ENCODE results near the gene RHBDL3. TPM values are rescaled to one million over a fixed set of nuclear protein-coding genes. Genes with fewer than 3 reads are reported as not detected.

RHBDL3 gene
- total and polyA plus RNA-seq, 10 of the 15 experiments (the other 5 are each of a cell fraction or from before 2014, with no cell fraction given) = 0.04 to 0.24 (median 0.04) TPM; not detected in 5

- Histone ChIP-seq H4K20me1 (ENCODE audit: control insufficient read depth, insufficient read depth) (no peaks in the 10 kb centered on the region), H3K4me2 (ENCODE audit: control insufficient read depth, insufficient read depth) (no peak overlapping the region), H3K36me3 (ENCODE audit: control insufficient read depth in 2 of 2, insufficient read depth in 2 of 2, low read length in 1 of 2) (no peaks in the 10 kb centered on the region), H3K9ac (ENCODE audit: control insufficient read depth, insufficient read depth, low read length) (no peak overlapping the region), H3K4me1 (ENCODE audit: control insufficient read depth, insufficient read depth, low read length) (peaks cover 10% of the 10 kb centered on the region), H3K27ac (ENCODE audit: control insufficient read depth, insufficient read depth) (no peak overlapping the region), H3K9me3 (replicated peaks; ENCODE audit: control insufficient read depth, insufficient read depth, low read length) (no peaks in the 10 kb centered on the region), H2AFZ (ENCODE audit: control insufficient read depth, low read depth, low read length) (no peak overlapping the region), H3K79me2 (ENCODE audit: control insufficient read depth, insufficient read depth, low read length) (no peaks in the 10 kb centered on the region), H3K27me3 (replicated peaks in 1 of 2; ENCODE audit: control insufficient read depth in 2 of 2, insufficient read depth in 2 of 2, low read length in 1 of 2) (no peaks in the 10 kb centered on the region), H3K4me3 (no peak overlapping the region)
- SMC1A ChIA-PET (ENCODE audit: uncharacterized antibody, unreplicated experiment) = interaction anchor here (0.6 to 1.3 kb wide), 4 partner anchors 16 to 321 kb away, joined by 3 to 4 read pairs (median 3); no protein-coding TSS in a partner anchor
- in situ Hi-C loops (cut with MboI) (no loop called here), intact Hi-C loops (cut with micrococcal nuclease; ENCODE audit: unreplicated experiment) (no loop called here)
- no peak for TF ChIP-seq RB1 (IDR thresholded peaks at IDR 0.05; ENCODE audit: borderline replicate concordance)
- no peak for TF ChIP-seq MTA3 (IDR thresholded peaks at IDR 0.05; ENCODE audit: borderline replicate concordance, low read length)
- no peak for TF ChIP-seq SREBF1 (IDR thresholded peaks at IDR 0.05; ENCODE audit: low read length)
- no peak for TF ChIP-seq TCF3 (IDR thresholded peaks at IDR 0.05; ENCODE audit: borderline replicate concordance, insufficient read depth, low read depth, low read length)
- no peak for TF ChIP-seq TAF1 (IDR thresholded peaks at IDR 0.05; ENCODE audit: borderline replicate concordance, low read depth, low read length)
- TF ChIP-seq NR2C1 (IDR thresholded peaks at IDR 0.05) = no peak
- TF ChIP-seq, protein P1, sequence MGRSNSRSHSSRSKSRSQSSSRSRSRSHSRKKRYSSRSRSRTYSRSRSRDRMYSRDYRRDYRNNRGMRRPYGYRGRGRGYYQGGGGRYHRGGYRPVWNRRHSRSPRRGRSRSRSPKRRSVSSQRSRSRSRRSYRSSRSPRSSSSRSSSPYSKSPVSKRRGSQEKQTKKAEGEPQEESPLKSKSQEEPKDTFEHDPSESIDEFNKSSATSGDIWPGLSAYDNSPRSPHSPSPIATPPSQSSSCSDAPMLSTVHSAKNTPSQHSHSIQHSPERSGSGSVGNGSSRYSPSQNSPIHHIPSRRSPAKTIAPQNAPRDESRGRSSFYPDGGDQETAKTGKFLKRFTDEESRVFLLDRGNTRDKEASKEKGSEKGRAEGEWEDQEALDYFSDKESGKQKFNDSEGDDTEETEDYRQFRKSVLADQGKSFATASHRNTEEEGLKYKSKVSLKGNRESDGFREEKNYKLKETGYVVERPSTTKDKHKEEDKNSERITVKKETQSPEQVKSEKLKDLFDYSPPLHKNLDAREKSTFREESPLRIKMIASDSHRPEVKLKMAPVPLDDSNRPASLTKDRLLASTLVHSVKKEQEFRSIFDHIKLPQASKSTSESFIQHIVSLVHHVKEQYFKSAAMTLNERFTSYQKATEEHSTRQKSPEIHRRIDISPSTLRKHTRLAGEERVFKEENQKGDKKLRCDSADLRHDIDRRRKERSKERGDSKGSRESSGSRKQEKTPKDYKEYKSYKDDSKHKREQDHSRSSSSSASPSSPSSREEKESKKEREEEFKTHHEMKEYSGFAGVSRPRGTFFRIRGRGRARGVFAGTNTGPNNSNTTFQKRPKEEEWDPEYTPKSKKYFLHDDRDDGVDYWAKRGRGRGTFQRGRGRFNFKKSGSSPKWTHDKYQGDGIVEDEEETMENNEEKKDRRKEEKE (IDR thresholded peaks at IDR 0.05) = no peak
- no peak for TF ChIP-seq STAT3 (IDR thresholded peaks at IDR 0.05; ENCODE audit: low read depth, low read length)
- TF ChIP-seq KDM1A (IDR thresholded peaks at IDR 0.05; ENCODE audit: borderline replicate concordance) = no peak
- no peak for TF ChIP-seq MYC (IDR thresholded peaks at IDR 0.05; ENCODE audit: insufficient read depth, insufficient read length, insufficient replicate concordance, low read length, severe bottlenecking)
- TF ChIP-seq RELA (IDR thresholded peaks at IDR 0.05; ENCODE audit: borderline replicate concordance, partially characterized antibody) = no peak
- TF ChIP-seq EP300 (IDR thresholded peaks at IDR 0.05; ENCODE audit: borderline replicate concordance in 1 of 2, control insufficient read depth in 1 of 2, low read depth in 2 of 2, low read length in 2 of 2) = no peak
- no peak for TF ChIP-seq SP1 (IDR thresholded peaks at IDR 0.05; ENCODE audit: low read depth, low read length)
- no peak for TF ChIP-seq KAT2A (conservative IDR thresholded peaks at IDR 0.05; ENCODE audit: control insufficient read depth, low read depth, low read length)
- TF ChIP-seq ASH2L (IDR thresholded peaks at IDR 0.05; ENCODE audit: borderline replicate concordance, low read depth) = no peak
- POLR2A ChIA-PET = interaction anchor here (0.7 kb wide), 1 partner anchor 50 kb away, joined by 4 read pairs; no protein-coding TSS in a partner anchor
- no TSS peak for BruUV-seq (replicated peaks)
- RAD21 ChIA-PET (ENCODE audit: unreplicated experiment) = no interaction called here
- DNase-seq (ENCODE audit: low read depth, low spot score) (no peak), FAIRE-seq (no peak), ATAC-seq (no peak)
- WGBS (ENCODE audit: insufficient coverage, insufficient replicate concordance, low lambda C conversion rate, missing lambda C conversion rate) = 95% methylated on average over 3 of the region's 3 CpGs
- CTCF ChIA-PET = interaction anchor here (1.1 to 1.6 kb wide), 2 partner anchors 26 to 28 kb away, joined by 5 to 9 read pairs; no protein-coding TSS in a partner anchor
Measured at GRCh38 chr17:32226886-32227285, 38.7 kb upstream of the RHBDL3 start.
